Superior temporal gyrus (tissue), 1 donor: Measurements from ENCODE around the gene GVQW3.

Experiments
- DNase-seq: peaks from one replicate; pipeline ENCODE4 v3.0.0-alpha.2; 2016; ENCODE audit errors: extremely low spot score

GVQW3 gene

DNA sequence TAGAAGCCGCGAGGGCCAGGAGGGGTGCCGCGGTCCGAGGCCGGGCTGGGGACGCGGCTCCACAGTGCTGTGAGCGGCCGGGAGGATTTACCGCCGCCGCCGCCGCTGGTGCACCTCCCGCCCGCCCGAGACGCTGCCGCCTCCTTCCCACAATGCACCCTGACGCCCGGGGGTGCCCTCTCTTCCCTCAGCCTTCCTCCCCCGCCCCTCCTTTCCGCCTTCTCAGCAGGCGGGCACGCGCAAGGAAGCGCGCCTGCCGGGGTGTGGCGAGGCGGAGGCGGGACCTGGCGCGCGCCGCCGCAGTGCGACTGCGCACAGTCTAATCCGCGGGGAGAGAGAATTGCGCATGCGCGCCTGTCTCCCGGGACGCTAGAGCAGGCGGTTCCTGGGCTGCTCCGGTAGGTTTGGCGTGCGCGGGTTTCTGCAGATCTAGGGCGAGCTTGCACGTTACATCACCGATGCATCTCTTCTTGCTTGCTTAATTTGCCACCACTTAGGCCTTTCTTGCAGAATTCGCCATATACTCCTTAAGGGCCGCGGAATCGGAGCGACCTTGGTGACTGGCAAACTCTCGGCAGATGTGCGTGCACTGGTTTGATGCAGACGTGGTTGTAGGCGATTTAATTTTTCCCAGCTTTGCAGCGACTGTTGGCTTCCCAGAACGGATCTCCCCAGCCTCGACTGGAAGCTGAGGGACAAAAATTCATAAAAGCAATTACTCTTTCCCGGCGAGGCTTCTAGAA, at the start of gene GVQW3, which contains the start of gene THAP12:
Gene GVQW3, plus strand, starts transcription at position 347 of the 743 bp plus-strand sequence. CDS start 506 bp downstream, outside the sequence.
Gene THAP12, minus strand, starts transcription at position 156 of the 743 bp plus-strand sequence. CDS start 296 bp downstream, outside the sequence.
- DNase-seq: peak; percentile 97

DNA sequence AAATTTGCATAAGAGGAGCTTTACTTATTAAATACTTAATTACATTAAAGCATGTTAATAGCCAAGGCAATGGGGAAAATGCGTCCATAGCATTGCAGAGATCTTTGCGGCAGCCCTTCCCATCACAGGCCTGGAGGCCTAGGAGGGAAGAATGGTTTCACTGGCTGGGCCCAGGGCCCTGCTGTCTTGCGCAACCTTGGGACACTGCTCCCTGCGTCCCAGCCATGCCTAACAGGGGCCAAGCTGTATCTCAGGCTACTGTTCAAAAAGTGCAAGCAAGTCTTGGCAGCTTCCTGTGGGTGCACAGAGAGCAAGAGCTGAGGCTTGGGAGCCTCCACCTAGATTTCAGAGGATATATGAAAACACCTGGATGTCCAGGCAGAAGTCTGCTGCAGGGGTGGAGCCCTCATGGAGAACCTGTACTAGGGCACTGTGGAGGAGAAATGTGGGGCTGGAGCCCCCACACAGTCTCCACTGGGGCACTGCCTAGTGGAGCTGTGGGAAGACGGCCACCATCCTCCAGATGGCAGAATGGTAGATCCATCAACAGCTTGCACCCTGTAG, 46.2 kb upstream of the GVQW3 start:
- DNase-seq: no peak

DNA sequence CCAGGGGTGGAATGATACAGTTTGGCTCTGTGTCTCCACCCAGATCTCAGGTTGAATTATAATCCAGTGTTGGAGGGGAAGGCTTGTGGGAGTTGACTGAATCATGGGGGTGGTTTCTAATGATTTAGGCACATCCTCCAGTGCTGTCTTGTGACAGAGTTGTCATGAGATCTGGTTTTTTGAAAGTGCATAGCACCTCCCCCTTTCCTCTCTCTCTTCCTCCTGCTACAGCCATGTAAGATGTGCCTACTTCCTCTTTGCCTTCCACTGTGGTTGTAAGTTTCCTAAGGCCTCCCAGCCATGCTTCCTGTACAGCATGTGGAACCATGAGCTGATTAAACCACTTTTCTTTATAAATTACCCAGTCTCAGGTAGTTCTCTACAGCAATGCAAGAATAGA, 45.3 kb upstream of the GVQW3 start:
- no peak for DNase-seq

DNA sequence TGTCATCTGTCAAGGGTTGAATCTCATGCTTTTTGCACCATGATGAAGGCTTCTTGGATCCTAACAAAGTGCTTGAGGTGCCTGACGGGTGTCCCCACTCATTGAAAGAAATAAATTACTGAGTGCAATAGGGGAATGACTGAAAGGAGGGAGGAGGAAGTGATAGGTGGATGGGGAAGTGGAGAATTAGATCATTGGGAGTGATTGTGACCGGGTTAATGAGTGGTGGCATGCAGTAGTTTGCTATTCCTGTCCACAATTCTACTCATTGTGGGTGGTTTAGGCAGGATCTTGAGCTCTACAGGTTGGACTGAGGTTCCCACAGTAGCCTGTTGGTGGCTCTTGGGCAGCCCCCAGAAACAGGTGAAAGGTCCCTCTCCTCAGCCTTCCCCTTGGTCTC, 44.5 kb upstream of the GVQW3 start:
- no peak for DNase-seq

DNA sequence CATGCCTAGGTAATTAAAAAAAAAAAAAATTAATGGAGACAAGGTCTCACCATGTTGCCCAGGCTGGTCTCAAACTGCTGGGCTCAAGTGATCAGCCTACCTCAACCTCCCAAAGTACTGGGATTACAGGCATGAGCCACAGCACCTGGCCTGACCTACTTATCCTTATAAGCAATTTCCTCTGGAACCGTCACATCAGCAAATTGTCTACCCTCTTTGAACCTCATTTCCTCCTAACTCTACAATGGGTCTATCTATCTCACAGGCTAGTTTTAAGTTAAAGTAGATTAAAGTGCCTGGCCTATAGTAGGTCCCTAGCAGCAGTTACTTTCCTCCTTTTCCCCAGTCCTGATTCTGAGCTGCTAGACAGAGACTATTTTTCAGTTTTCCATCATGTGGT, 43.7 kb upstream of the GVQW3 start:
- DNase-seq: no peak

DNA sequence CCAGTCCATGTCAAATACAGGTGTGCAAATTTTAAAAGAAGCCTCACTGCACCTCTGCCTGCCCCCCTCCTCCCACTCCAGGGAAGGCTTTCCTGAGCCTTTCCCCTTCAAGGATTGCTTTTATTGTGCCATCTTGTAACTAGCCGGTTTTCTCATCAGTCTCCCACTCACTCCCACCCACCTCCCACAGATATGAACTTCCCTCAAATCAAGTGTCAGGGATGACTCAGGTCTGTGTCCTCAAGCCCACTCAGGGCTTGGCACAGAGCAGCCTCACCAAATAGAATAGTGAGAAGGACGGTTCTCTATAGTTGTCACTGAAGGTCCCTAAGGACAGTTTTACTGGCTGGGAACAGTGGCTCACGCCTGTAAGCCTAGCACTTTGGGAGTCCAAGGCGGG, 43.2 kb upstream of the GVQW3 start:
- DNase-seq: no peak

DNA sequence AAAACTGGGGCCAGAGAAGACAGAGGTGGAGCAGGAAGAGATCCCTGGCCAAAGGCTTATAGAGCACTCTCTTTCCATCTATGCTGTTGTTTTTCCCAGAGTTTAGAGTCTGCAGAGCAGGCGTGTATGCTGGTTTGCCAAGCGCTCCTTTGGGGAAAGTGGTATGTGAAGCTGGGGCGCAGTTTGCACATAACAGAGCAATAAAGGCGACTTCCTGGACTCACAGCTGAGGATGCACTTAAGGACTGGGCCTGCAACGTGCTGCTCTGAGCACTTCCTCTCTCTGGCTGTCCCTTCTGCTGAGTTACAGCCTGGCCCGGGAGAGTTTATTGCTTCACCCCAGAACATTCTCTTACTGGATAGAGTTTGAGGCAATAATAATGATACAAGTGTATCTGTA, 41.9 kb upstream of the GVQW3 start:
- no peak for DNase-seq

DNA sequence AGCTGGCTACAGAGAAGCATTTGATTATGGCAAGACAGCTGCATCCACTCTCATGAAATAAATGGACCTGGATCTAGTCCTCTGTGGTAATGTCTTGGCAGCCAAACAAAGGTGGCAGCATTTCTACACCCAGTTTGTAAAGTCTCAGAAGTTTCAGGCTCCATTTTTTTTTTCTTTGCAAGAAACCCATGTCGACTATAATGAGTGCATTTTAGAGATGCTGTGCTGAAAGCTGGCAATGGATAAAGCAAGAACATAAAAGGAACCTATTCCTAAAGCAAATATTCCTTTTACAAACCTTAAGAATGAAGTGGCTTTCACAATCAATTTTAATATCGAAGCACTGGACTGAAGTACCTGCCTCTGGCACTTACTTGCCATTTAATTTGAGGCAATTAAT, 33.7 kb upstream of the GVQW3 start:
- no peak for DNase-seq

GRCh38 chr11:76348348-76348747, 32.8 kb upstream of the GVQW3 start:
- DNase-seq: no peak

DNA sequence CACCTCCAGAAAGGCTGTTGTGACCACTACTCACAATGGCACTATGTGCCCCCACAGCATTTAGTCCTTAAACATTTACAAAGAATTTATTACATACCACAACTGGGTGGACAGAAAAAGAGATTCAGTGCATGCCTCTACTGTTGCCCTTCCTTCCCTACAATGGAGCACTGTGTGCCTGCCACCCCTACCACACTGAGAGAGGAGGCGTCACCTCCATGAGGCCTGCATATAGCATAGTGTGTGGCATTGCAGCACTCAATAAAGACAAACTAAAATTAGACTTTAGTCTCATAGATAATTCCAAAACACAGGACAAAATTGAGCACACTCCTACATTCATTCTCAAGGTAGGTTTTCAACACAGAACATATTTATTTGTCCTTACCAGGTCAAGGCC, 26.0 kb upstream of the GVQW3 start:
- no peak for DNase-seq

DNA sequence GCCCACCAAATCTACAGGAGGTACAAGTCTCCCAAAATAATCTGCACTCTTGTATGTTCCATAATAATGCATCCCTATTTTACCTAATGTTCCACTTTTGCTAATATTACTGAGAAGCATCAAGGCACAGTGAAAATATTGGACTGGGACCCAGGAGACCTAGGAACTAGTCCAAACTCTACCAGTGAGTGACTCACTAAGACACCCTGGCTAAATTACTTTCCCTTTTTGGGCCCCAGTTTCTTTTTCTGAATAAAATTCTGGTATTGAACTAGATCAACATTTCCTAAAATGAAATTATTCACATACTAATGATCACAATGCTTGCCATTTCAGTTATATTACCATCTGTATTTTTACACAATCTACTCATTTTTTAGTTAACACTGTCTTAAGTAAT, 19.7 kb upstream of the GVQW3 start:
- DNase-seq: no peak

GRCh38 chr11:76361776-76362175, 19.3 kb upstream of the GVQW3 start:
- DNase-seq: no peak

DNA sequence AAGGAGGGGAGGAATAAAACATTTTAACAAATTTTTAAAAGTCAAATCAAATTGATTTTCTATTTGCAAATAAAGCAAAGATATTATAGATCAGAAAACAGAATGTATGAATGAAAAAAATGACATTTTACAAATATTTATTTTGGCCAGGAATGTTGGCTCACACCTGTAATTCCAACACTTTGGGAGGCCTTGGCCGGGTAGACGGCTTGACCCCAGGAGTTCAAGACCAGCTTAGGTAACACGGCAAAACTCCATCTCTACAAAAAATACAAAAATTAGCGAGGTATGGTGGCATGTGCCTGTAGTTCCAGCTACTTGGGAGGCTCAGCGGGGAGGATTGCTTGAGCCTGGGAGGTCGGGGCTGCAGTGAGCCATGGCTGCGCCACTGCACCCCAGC, 18.4 kb upstream of the GVQW3 start:
- DNase-seq: no peak

DNA sequence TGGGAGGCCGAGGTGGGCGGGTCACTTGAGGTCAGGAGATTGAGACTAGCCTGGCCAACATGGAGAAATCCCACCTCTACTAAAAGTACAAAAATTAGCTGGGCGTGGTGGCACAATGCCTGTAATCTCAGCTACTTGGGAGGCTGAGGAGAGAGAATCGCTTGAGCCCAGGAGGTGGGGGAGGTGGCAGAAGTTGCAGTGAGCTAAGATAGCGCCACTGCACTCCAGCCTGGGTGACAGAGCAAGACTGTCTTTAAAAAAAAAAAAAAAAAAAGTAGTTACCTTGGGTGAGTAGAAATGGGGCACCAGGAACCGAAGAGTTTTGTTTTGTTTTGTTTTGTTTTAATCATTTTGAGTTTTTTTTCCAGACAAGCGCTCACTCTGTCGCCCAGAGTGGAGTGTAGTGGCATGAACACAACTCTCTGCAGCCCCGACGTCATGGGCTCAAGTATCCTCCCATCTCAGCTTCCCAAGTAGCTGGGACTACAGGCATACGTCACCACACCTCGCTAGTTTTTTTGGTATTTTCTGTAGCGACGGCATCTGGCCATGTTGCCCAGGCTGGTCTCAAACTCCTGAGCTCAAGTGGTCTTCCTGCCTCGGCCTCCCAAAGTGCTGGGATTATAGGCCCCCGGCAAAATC, 16.0 kb upstream of the GVQW3 start:
- DNase-seq: no peak

- no peak for DNase-seq
Measured at GRCh38 chr11:76368490-76368889, 12.6 kb upstream of the GVQW3 start.

- no peak for DNase-seq
Measured at GRCh38 chr11:76369406-76369805, 11.7 kb upstream of the GVQW3 start.

DNA sequence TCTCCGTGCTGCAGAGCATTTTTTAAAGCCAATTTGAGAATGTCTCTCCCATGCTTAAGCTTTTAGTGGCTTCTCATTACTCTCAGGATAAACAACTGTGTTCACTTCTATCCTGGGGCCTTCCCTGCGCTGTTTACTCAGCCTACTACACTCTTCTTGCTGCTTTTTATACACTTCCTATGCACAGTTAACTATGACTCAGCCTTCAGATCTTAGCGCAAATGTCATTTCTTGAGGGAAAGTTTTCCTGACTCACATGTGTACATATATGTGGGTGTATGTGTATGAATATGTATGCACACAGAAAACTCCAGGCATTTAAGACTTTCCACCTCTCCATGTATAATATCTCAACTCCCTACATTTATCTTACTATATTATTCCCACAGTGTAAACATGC, 10.0 kb upstream of the GVQW3 start:
- DNase-seq: peak; percentile 49

DNA sequence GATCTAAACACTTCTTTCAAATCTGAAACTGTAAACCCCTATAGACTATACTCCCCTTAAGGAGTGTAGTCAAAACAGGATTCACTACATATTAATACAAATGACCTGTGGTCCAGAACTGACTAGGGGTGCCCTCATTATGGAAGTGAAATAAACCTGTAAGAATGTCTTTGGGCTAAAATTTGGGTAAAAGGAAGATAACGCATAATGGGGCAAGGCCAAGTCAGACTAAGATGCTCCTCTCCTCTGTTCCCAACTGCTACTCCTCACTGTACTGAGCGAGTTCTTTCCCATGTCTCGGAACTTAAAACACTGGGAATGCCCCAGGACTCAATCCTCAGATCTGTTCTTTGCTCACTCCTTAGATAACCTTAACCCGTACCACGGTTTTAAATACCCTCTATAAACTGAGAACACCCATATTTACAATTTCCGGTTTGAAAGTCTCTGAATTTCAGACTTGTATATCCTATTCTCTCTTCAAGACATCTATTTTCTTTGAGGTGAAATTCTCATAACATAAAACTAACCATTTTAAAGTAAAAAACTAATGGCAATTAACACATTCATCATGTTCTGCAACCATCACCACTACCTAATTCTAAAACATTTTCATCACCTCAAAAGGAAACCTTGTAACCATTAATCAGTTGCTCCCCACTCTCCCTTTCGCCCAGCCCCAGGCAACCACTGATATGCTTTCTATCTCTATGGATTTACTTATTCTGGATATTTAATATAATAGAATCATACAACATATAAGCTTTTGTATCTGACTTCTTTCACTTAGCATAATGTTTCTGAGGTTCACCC, 4.2 kb upstream of the GVQW3 start:
- DNase-seq: no peak

DNA sequence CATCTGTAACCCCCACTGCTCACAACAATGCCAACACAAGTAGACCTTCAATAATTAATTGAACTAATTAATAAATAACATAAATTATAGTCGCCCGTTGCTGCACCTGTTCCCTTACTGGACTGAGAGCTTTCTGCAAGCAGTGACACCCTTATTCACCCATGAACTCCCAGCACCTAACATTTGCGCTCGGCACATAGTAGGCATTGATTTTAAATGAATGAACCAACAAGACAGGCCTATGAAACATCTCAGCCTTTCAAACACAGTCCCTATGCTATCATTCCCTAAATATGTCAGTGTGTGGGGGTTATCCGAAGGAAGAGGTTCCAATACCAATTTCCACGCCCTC, 1.3 kb upstream of the GVQW3 start:
- no peak for DNase-seq

GRCh38 chr11:76380159-76380976, 755 bp upstream of the GVQW3 start:
- no peak for DNase-seq

DNA sequence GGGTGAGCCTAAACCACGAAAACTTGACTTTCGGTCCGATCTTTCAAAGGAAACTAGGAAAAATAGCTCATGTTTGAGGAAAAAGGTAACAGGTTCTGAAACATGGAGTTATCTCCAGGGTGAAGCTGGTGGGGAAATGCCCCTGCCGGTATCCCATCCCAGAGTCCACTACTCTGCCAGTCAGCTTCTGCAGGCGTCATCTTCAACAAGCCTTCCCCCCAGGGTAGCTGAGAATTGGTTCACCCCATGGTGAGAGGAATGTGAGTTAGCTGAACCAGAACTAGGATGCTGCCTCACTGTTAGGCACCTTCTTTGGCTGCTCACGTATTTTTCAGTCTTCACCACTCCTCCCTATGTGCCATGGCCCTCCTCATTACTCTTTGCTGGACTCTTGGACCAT, 1.1 kb downstream of the GVQW3 start:
- no peak for DNase-seq

DNA sequence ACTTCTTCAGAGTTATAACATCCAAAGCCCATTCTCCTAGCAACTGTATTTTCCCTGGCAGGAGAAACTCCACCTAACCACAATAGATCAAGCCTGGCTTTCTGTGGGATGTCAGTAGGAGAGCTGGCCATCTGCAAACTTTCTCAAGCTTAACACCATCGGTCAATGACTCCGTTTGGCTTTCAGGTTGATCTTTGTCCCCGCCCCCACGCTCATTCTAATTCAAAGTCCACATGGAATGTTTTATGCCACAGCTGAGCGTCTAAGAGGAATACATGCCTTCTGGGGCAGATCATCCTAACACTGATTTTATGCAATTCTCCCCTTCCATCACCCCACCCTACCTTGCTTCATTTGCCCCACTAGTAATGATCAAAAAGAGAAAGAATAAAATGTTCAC, 4.8 kb downstream of the GVQW3 start:
- DNase-seq: no peak
